Memory B cell (primary cell): ENCODE results near the gene PHKB.
"Not testable (repeated sequence)": the region's sequence is repeated elsewhere in the genome, so short reads cannot be mapped to it uniquely, and the experiment has no call there.

ENCODE experiments used
- ATAC-seq: fragments of 150-1000 bp; cut with Tn5 transposase; 2 replicates; pipeline ENCODE4 v1.10.0; 2021; ENCODE audit warnings: low read depth, mild to moderate bottlenecking, moderate library complexity
- DNase-seq, 2 donors: peaks; one replicate each; pipeline ENCODE4 v3.0.0; 2022; ENCODE audit warnings: low spot score in 2 of 2
- H3K27ac Mint-ChIP-seq: one replicate; pipeline ENCODE4 v1.8.0; 2022; ENCODE audit warnings: mild to moderate bottlenecking, moderate library complexity, mixed read lengths
- H3K27me3 Mint-ChIP-seq: one replicate; pipeline ENCODE4 v1.8.0; 2022; ENCODE audit warnings: mixed read lengths
- H3K36me3 Mint-ChIP-seq: one replicate; pipeline ENCODE4 v1.8.0; 2022; ENCODE audit warnings: mild to moderate bottlenecking, mixed read lengths
- H3K4me1 Mint-ChIP-seq: one replicate; pipeline ENCODE4 v1.8.0; 2022; ENCODE audit warnings: mixed read lengths
- H3K4me3 Mint-ChIP-seq: one replicate; pipeline ENCODE4 v1.8.0; 2022; ENCODE audit warnings: mild to moderate bottlenecking, moderate library complexity, mixed read lengths
- H3K9me3 Mint-ChIP-seq: one replicate; pipeline ENCODE4 v1.8.0; 2022; ENCODE audit warnings: mixed read lengths

Gene PHKB

DNA sequence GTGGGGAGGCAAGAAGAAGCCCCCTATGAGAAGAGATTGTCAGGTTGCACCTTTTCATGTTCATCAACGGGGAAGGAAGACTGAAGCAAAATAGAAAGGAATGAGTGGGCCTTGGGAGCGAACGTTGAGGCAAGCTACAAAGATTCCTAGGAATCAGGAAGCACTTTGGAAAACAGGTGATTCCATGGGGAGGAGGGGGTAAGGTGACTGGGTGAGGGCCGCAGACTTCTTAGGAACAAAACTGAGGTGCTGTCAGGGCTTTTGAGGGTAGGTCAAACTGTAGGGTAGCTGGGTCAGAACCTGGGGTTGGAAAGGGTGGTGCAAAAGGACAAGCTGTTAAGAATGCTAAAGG lies 796 bp upstream of the PHKB start:
- Mint-ChIP-seq H3K4me1 (peaks cover 30% of the 10 kb centered on the region), H3K27ac (peak overlapping the region; percentile 99), H3K36me3 (peaks cover 13% of the 10 kb centered on the region), H3K4me3 (peak overlapping the region; percentile 98), H3K27me3 (no peaks in the 10 kb centered on the region), H3K9me3 (no peaks in the 10 kb centered on the region)
- ATAC-seq (no peak), DNase-seq (no peak)

DNA sequence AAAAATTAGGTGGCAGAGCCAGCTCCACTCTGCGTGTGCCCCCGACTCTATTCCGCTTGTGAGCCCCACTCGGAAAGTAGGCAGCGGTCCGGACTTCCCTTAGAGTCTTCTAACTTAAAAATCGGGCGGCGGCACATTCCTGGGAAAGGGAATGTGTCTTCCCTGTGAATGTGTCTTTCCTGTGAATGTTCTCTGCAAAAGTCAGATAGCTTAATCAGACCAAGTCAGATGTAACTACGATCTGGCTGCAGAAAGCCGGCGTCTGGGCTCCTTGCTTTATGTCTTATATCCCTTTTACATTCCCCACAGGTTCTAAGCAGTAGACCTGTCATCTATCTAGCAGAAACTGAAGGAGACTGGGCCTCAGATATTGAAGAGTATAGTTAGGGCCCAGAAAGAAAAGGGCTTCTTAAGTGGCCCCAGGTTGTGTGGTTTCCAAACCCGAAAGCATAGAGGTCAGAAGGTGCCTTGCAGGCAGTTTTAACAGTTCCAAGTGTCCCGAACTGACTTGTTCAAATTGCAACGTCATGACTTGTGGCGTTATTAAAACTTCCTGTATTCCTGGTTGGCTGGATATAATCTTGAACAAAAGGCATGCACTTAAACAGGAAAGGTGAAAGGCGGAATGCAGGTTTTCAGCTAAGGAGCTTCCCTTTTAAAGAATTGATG lies 601 bp downstream of the PHKB start:
- DNase-seq (peak; percentile 4 to 23), ATAC-seq (peak; percentile 11)
- Mint-ChIP-seq H3K27me3 (no peaks in the 10 kb centered on the region), H3K36me3 (peaks cover 10% of the 10 kb centered on the region), H3K4me3 (peak overlapping the region; percentile 98), H3K4me1 (peaks cover 33% of the 10 kb centered on the region), H3K9me3 (no peaks in the 10 kb centered on the region), H3K27ac (peak overlapping the region; percentile 99)

DNA sequence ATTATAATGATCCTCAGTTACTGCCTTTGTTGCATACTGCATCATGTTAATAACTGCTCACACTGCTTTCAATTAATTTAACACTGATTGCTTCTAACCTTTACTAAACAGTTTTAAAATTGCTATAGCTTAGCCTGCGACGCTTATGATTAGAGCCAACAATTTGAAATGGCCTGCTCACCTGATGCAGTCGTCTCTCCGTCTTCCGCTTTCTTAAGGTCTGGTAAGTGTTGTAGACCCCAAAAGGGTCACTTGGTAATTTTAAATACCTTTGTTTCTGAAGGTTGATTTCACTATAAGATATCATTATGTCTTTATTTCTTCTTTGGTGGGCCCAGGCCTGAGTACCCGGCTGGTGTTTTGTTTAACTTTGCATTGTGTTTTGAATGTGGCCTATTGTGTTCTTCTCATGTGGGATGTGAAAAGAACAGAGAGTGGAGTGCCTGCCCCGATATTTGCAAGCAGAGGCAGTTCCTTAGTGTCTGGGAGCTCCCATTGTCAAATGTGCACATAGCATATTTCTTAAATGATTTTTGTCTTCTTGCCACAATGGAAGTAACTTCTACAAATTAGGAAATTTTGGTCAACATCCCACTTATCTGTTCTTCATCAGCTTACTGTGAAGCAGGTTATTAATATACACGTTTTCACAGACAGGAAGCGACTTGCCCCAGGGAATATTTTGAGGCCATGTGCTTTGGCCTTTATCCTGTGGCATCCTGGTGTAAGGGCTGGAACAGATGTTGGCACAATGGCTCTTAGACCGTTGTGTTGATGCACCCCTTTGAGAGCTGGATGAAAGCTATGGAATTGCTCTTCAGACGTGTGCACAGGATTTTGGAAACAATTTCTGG lies 2.9 kb downstream of the PHKB start:
- Mint-ChIP-seq H3K4me1 (peaks cover 42% of the 10 kb centered on the region), H3K27me3 (no peaks in the 10 kb centered on the region), H3K4me3 (peak overlapping the region; percentile 69), H3K36me3 (peaks cover 14% of the 10 kb centered on the region), H3K9me3 (no peaks in the 10 kb centered on the region), H3K27ac (peak overlapping the region; percentile 45)
- ATAC-seq (no peak), DNase-seq (no peak)

DNA sequence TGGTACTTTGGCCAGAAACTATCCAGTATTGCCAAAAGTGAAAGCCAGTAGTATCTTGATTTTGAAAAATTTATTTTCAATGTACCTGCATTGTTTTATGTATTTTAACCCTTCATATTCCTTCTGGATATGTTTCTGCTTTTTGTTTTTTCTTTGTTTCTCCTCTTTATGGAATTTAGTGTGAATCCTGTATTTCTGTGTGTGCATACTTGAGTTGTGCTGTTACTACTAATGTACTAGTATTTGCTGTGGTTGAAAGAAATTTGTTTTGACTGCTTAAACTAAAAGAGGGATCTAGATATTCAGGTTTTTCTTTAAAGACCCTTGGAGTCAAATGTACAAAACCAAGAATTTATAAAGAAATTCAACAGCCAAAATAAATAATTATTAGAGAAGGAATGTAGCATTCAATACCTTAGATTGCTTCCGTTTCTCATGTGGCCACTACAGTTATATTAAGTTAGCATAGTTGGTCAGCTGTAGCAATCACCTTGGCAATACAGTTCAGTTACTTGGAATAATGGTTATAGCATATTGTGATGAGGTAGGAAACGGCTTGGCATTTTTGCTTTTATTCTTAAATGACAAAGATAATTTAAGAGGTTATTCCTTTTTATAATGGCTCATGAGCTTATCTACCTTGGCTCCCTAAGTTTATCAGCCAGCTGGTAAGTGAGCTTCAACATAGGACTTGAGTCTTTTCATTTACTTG lies 4.9 kb downstream of the PHKB start:
- no peak overlapping the region for H3K4me3 Mint-ChIP-seq

DNA sequence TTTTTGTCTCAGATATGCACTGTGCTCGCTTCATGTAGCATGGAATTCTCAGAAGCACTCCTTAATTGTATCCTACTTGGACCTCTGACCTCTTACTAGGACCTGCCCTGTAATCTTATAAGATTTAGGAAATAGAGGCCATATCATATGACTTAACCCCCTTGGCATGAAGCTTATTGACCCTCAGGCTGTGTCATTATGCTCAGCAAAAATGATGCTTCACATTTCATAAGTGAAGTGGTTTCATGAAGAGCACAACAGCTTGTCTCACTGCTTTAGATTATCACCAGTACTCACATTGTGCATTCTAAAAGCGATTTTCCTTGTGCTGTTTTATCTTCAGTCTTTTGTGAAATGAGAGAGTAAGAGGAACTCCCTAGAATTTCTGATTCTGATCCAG lies 6.4 kb downstream of the PHKB start:
- ATAC-seq: no peak
- peaks cover 23% of the 10 kb centered on the region for H3K36me3 Mint-ChIP-seq
- H3K9me3 Mint-ChIP-seq: no peaks in the 10 kb centered on the region
- H3K27me3 Mint-ChIP-seq: no peaks in the 10 kb centered on the region
- DNase-seq: no peak
- H3K4me1 Mint-ChIP-seq: peaks cover 45% of the 10 kb centered on the region
- H3K27ac Mint-ChIP-seq: peak overlapping the region; percentile 80
- H3K4me3 Mint-ChIP-seq: no peak overlapping the region

More for the DNA sequence above, 4.9 kb downstream of the PHKB start:
- DNase-seq: no peak
- Mint-ChIP-seq H3K36me3 (peaks cover 21% of the 10 kb centered on the region), H3K27me3 (no peaks in the 10 kb centered on the region), H3K9me3 (no peaks in the 10 kb centered on the region), H3K27ac (no peak overlapping the region), H3K4me1 (peaks cover 45% of the 10 kb centered on the region)
- no peak for ATAC-seq

DNA sequence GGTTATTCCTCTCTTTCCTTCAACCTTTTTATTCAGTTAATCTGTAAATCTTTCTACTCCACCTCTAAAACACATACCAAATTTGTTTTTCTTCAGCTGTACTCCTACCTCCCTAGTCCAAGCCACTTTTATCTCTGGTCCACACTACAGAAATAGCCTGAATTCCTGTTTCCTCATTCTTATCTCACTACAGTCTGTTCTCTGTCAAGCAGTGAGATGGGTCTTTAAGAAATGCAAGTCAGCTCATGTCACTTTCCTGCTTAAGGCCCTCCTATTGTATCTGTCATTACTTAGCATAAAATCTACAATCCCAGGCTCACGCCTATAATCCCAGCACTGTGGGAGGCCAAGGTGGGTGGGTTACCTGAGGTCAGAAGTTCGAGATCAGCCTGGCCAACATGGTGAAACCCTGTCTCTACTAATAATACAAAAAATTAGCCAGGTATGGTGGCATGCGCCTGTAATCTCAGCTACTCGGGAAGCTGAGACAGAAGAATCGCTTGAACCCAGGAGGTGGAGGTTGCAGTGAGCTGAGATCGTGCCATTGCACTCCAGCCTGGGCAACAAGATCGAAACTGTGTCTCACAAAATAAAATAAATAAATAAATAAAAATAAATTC lies 7.0 kb downstream of the PHKB start:
- not testable (repeated sequence) for H3K27me3 Mint-ChIP-seq, H3K4me3 Mint-ChIP-seq, H3K9me3 Mint-ChIP-seq, DNase-seq, ATAC-seq
- peaks cover 43% of the 10 kb centered on the region for H3K4me1 Mint-ChIP-seq
- H3K36me3 Mint-ChIP-seq: peaks cover 23% of the 10 kb centered on the region
- H3K27ac Mint-ChIP-seq: peak overlapping the region; percentile 80

DNA sequence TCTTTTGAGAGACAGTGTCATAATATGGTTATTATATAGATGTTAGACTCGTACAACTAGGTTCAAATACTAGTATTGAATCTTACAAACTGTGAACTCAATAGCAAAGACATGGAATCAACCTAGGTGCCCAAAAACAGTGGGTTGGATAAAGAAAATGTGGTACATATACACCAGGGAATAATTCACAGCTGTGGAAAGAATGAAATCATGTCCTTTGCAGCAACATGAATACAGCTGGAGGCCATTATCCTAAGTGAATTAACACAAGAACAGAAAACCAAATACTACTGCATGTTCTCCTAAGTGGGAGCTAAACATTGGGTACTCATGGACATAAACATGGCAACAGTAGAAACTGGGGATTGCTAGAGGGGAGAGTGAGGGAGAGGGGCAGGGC lies 8.1 kb downstream of the PHKB start:
- peaks cover 39% of the 10 kb centered on the region for H3K4me1 Mint-ChIP-seq
- no peak overlapping the region for H3K27ac Mint-ChIP-seq
- H3K36me3 Mint-ChIP-seq: peaks cover 19% of the 10 kb centered on the region
- ATAC-seq: no peak
- no peak for DNase-seq
- no peaks in the 10 kb centered on the region for H3K27me3 Mint-ChIP-seq
- no peaks in the 10 kb centered on the region for H3K9me3 Mint-ChIP-seq
- no peak overlapping the region for H3K4me3 Mint-ChIP-seq

DNA sequence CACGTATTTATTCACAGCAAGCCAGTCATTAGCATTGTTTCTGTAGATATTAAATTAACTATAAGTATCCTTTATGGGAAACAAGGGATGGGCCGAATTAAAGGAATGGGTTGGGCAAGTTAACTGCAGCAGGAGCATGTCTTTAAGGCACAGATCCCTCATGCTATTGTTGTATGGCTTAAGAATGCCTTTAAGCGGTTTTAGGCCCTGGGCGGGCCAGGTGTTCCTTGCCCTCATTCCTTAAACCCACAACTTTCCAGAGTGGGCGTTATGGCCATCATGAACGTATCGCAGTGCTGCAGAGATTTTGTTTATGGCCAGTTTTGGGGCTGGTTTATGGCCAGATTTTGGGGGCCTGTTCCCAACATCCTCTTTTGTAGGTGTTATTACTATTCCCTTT lies 9.1 kb downstream of the PHKB start:
- DNase-seq (no peak), ATAC-seq (no peak)
- Mint-ChIP-seq H3K36me3 (peaks cover 19% of the 10 kb centered on the region), H3K9me3 (no peaks in the 10 kb centered on the region), H3K4me3 (no peak overlapping the region), H3K4me1 (peaks cover 35% of the 10 kb centered on the region), H3K27me3 (no peaks in the 10 kb centered on the region), H3K27ac (no peak overlapping the region)

DNA sequence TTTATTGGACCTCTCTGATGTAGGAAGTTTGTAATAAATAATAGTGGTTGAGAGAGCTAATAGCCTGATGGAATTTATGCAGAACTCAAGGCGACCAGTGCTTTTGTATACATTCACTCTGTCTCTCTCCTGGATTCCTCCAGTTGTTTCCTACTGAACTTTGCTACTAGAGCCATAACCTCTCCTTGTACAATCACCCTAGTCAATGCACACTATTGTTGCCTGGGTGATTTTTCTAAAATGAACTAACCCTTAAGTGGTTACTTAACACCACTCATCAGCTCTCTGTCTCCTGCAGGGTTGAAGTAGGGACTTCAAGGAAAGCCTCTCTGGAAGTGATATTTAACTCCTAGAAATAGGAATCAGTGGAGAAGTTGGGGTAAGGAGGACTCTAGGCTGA lies 9.7 kb downstream of the PHKB start:
- Mint-ChIP-seq H3K27ac (peak overlapping the region; percentile 38), H3K36me3 (peaks cover 19% of the 10 kb centered on the region), H3K27me3 (no peaks in the 10 kb centered on the region), H3K9me3 (no peaks in the 10 kb centered on the region), H3K4me1 (peaks cover 30% of the 10 kb centered on the region), H3K4me3 (no peak overlapping the region)
- no peak for ATAC-seq
- DNase-seq: no peak

DNA sequence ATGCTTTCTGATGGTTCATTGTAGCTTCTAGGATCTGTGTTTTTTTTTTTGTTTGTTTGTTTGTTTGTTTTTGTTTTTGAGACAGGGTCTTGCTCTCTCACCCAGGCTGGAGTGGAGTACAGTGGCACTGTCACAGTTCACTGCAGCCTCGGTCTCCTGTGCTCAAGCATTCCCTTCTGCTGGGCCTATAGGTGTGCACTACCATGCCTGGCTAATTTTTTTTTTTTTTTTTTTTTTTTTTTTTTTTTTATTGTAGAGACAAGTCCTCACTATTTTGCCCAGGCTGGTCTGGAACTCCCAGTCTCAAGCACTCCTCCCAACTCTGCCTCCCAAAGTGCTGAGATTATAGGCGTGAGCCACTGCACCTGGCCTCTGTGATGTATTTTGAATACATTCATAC lies 11.9 kb downstream of the PHKB start:
- H3K4me3 Mint-ChIP-seq, DNase-seq, H3K9me3 Mint-ChIP-seq, ATAC-seq, H3K27me3 Mint-ChIP-seq, H3K27ac Mint-ChIP-seq: not testable (repeated sequence)
- Mint-ChIP-seq H3K4me1 (peaks cover 31% of the 10 kb centered on the region), H3K36me3 (peaks cover 19% of the 10 kb centered on the region)

DNA sequence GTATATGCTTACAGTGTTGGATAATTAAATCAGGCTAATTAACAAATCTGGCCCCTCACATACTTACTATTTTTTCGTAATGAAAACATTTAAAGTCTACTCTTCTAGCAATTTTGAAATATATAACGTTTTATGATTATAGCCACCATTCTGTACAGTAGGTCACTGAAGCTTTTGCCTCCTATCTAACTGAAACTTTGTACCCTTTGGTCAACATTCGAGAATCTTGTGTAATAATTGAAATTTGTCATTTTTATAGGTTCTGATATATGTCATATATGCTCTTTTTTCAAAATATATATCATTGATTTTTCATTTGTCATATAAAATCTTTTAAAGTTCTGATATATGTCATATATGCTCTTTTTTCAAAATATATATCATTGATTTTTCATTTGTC lies 12.7 kb downstream of the PHKB start:
- Mint-ChIP-seq H3K9me3 (no peaks in the 10 kb centered on the region), H3K27me3 (no peaks in the 10 kb centered on the region), H3K27ac (peak overlapping the region; percentile 28), H3K4me1 (peaks cover 27% of the 10 kb centered on the region), H3K4me3 (no peak overlapping the region), H3K36me3 (peaks cover 14% of the 10 kb centered on the region)
- ATAC-seq (no peak), DNase-seq (no peak)

DNA sequence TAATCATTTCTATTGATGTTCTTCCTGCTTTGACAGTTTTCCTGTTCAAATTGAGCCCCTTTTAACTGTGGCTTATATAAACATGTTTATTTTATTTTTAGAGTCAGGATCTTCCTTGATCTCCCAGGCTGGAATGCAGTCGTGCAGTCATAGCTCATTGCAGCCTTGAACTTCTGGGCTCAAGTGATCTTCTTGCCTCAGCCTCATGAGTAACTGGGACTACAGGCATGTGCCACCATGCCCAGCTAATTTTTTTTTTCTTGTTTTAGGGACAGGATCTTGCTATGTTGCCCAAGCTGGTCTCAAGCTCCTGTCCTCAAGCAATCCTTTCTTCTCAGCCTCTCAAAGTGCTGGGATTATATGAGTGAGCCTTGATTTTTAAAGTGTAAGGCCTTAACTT lies 14.7 kb downstream of the PHKB start:
- H3K9me3 Mint-ChIP-seq: no peaks in the 10 kb centered on the region
- no peak overlapping the region for H3K4me3 Mint-ChIP-seq
- no peak overlapping the region for H3K27ac Mint-ChIP-seq
- DNase-seq (no peak), ATAC-seq (no peak)
- peaks cover 30% of the 10 kb centered on the region for H3K4me1 Mint-ChIP-seq
- peaks cover 13% of the 10 kb centered on the region for H3K36me3 Mint-ChIP-seq
- no peaks in the 10 kb centered on the region for H3K27me3 Mint-ChIP-seq

DNA sequence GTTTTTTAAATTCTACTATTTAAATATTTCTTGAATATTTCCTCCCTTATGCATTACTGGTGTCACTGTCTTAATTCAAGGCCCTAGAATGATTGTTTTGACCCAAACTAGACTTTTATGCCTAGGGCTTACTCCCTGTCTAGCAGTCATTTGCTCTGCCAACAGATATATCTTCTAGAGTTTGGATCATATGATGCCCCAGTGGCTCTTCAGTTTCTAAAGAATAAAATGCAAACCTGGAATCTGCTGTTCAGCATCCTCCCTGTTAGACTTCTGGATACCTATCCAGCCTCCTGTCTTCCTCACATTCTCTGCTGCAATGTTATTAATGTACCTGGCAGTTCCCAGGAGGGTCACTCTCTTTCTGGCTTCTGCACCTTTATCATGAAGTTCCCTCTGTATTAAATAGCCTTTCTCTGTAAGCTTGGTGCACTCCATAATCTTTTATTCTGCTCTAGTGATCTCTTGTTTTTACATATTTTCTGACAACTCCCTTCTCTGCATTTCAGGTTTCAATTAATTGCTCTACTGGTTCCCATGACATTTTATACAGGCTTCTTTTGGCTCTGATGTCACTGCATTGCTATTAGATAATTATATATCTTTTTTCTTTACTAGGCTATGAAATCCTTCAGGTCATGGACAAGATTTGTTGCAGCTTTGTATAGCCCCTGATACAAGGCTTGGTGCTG lies 15.7 kb downstream of the PHKB start:
- Mint-ChIP-seq H3K4me3 (no peak overlapping the region), H3K4me1 (peaks cover 33% of the 10 kb centered on the region), H3K9me3 (no peaks in the 10 kb centered on the region), H3K27me3 (no peaks in the 10 kb centered on the region), H3K27ac (peak overlapping the region; percentile 60), H3K36me3 (peaks cover 9% of the 10 kb centered on the region)
- ATAC-seq (no peak), DNase-seq (no peak)
